WTC11 (cell line): ENCODE data around the gene MORN1.

Experiments
- NFYB ChIP-seq: sonication (generic); formaldehyde crosslinking; conservative IDR thresholded peaks from 2 replicates; pipeline ENCODE4 v1.8.0; 2022; ENCODE audit warnings: low read depth, missing genetic modification reagents
- NR2C2 ChIP-seq: sonication (generic); formaldehyde crosslinking; IDR thresholded peaks from 2 replicates; pipeline ENCODE4 v1.8.0; 2022; ENCODE audit warnings: mild to moderate bottlenecking, missing genetic modification reagents
- RELA ChIP-seq: sonication (generic); formaldehyde crosslinking; IDR thresholded peaks from 2 replicates; pipeline ENCODE4 v1.8.1; 2022; ENCODE audit warnings: missing genetic modification reagents, mild to moderate bottlenecking, borderline replicate concordance
- TF ChIP-seq, protein P1 (sequence below): fragments of 200-600 bp; IDR thresholded peaks from 2 replicates; pipeline ENCODE4 v1.8.0; 2022; ENCODE audit warnings: antibody characterized with exemption

GRCh38 chr1:2287649-2288048, 103.7 kb downstream of the MORN1 start:
- TF ChIP-seq, protein P1, sequence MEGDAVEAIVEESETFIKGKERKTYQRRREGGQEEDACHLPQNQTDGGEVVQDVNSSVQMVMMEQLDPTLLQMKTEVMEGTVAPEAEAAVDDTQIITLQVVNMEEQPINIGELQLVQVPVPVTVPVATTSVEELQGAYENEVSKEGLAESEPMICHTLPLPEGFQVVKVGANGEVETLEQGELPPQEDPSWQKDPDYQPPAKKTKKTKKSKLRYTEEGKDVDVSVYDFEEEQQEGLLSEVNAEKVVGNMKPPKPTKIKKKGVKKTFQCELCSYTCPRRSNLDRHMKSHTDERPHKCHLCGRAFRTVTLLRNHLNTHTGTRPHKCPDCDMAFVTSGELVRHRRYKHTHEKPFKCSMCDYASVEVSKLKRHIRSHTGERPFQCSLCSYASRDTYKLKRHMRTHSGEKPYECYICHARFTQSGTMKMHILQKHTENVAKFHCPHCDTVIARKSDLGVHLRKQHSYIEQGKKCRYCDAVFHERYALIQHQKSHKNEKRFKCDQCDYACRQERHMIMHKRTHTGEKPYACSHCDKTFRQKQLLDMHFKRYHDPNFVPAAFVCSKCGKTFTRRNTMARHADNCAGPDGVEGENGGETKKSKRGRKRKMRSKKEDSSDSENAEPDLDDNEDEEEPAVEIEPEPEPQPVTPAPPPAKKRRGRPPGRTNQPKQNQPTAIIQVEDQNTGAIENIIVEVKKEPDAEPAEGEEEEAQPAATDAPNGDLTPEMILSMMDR: no peak
- no peak for TF ChIP-seq RELA (CRISPR knock-in tag)
- TF ChIP-seq NFYB (CRISPR knock-in tag): no peak
- no peak for TF ChIP-seq NR2C2 (CRISPR knock-in tag)
